Omental fat pad (tissue), 4 donors: ENCODE results near the gene LSM10. TPM values are rescaled to one million over a fixed set of nuclear protein-coding genes. Genes with fewer than 3 reads are reported as not detected.

Source experiments
- ATAC-seq: fragments of 150-250 bp; one replicate; pipeline ENCODE4 v1.9.1; 2016; ENCODE audit warnings: mild to moderate bottlenecking, moderate library complexity; ENCODE audit not compliant: low FRiP score
- DNase-seq: peaks from one replicate; pipeline ENCODE4 v3.0.0-alpha.2; 2019; ENCODE audit warnings: low spot score
- CTCF ChIP-seq, 3 donors: fragments of 450-650 bp; IDR thresholded peaks; one replicate each; pipeline ENCODE4 v1.5.1; 2016 to 2017; ENCODE audit warnings: antibody characterized with exemption in 3 of 3, mild to moderate bottlenecking in 3 of 3, moderate library complexity in 2 of 3
- total RNA-seq, 4 donors: library from RNA; depleted of rRNA; stranded (reverse); fragments of >200 nt; gene quantifications; one replicate each; pipeline ENCODE4 v1.1.0, GENCODE V29; 2016

The LSM10 gene
- total RNA-seq, 4 donors from 2014 or later: 28.7 to 57.8 (median 38.3) TPM

GRCh38 chr1:36365381-36365780, 32.3 kb downstream of the LSM10 start:
- no peak for DNase-seq
- ATAC-seq: no peak
- TF ChIP-seq CTCF (IDR thresholded peaks at IDR 0.05): no peak

GRCh38 chr1:36359911-36360550, 37.7 kb downstream of the LSM10 start:
- ATAC-seq (no peak), DNase-seq (no peak)
- no peak for TF ChIP-seq CTCF (IDR thresholded peaks at IDR 0.05)

- DNase-seq (no peak), ATAC-seq (no peak)
- TF ChIP-seq CTCF (IDR thresholded peaks at IDR 0.05): no peak
Measured at GRCh38 chr1:36359383-36359782, 38.3 kb downstream of the LSM10 start.

- ATAC-seq (no peak), DNase-seq (no peak)
- no peak for TF ChIP-seq CTCF (IDR thresholded peaks at IDR 0.05)
Measured at GRCh38 chr1:36358514-36359084, 39.1 kb downstream of the LSM10 start.

GRCh38 chr1:36355811-36356210, 41.9 kb downstream of the LSM10 start:
- ATAC-seq: no peak
- no peak for DNase-seq
- TF ChIP-seq CTCF (IDR thresholded peaks at IDR 0.05): no peak

- no peak for TF ChIP-seq CTCF (IDR thresholded peaks at IDR 0.05)
Measured at GRCh38 chr1:36354486-36354885, 43.2 kb downstream of the LSM10 start.

More at GRCh38 chr1:36354486-36354885, 43.2 kb downstream of the LSM10 start:
- ATAC-seq: no peak
- DNase-seq: no peak
